ENCODE measurements around the gene FBXW10B.

GRCh38 chr17:15659236-15659635 is 39.7 kb upstream of the FBXW10B start:
- TF ChIP-seq CTCF (conservative IDR thresholded peaks at IDR 0.05 in 1 of 2, IDR thresholded peaks at IDR 0.05 in 1 of 2; ENCODE audit: extremely low read depth in 1 of 2, insufficient read depth in 1 of 2, low read depth in 1 of 2, low read length in 2 of 2) (no peak), EZH2 (IDR thresholded peaks at IDR 0.05; ENCODE audit: borderline replicate concordance, low read length) (no peak)
